GM20000 (cell line): ENCODE measurements around the gene CAND2.

Experiments
- DNase-seq: peaks from one replicate; pipeline ENCODE4 v3.0.0; 2012; ENCODE audit warnings: low spot score
- CTCF ChIP-seq: IDR thresholded peaks from 2 replicates; pipeline ENCODE4 v1.5.1; 2012; ENCODE audit warnings: mild to moderate bottlenecking, control low read depth; ENCODE audit errors: extremely low read depth, missing control alignments

Gene CAND2

GRCh38 chr3:12856626-12857025 is 60.1 kb downstream of the CAND2 start:
- no peak for DNase-seq
- TF ChIP-seq CTCF, result no peak

- no peak for DNase-seq
- no peak for TF ChIP-seq CTCF
Observed at GRCh38 chr3:12859840-12860239, 63.4 kb downstream of the CAND2 start.

- no peak for TF ChIP-seq CTCF
- DNase-seq, result no peak
Observed at GRCh38 chr3:12861611-12862010, 65.1 kb downstream of the CAND2 start.

GRCh38 chr3:12862387-12862786 is 65.9 kb downstream of the CAND2 start:
- no peak for DNase-seq
- TF ChIP-seq CTCF, result no peak

GRCh38 chr3:12865271-12865670 is 68.8 kb downstream of the CAND2 start:
- TF ChIP-seq CTCF, result no peak
- no peak for DNase-seq

- no peak for TF ChIP-seq CTCF
- no peak for DNase-seq
Observed at GRCh38 chr3:12866836-12867235, 70.4 kb downstream of the CAND2 start.

GRCh38 chr3:12868039-12869034 is 71.9 kb downstream of the CAND2 start:
- peak; percentile 80 for DNase-seq

More at GRCh38 chr3:12868039-12869034, 71.9 kb downstream of the CAND2 start:
- peak; percentile 94 for TF ChIP-seq CTCF
